Left ventricle myocardium superior (tissue), 1 donor: ENCODE measurements around the gene TREH. TPM values are rescaled to one million over a fixed set of nuclear protein-coding genes. Genes with fewer than 3 reads are reported as not detected.
"Not testable (repeated sequence)": the region's sequence is repeated elsewhere in the genome, so short reads cannot be mapped to it uniquely, and the experiment has no call there.

ENCODE experiments used
- ATAC-seq: fragments of 200-7000 bp; cut with Tn5 transposase; one replicate; pipeline ENCODE4 v1.9.1; 2020; ENCODE audit warnings: mild to moderate bottlenecking, moderate library complexity
- DNase-seq: peaks from one replicate; pipeline ENCODE4 v3.0.0-alpha.2; 2020
- intact Hi-C: fragments of 100-400 bp; cut with micrococcal nuclease; formaldehyde crosslinking; loops from one replicate; pipeline ENCODE4 v1.11.0; 2022
- long read RNA-seq: library from polyadenylated mRNA; unstranded; transcript quantifications from one replicate; pipeline ENCODE4 v2.0.0, GENCODE V29; 2021
- total RNA-seq: library from RNA; stranded (reverse); fragmentation: NEBNext Ultra II Directional; extraction: Animal tissue kit (Norgen Biotek cat#: 25700); gene quantifications from one replicate; pipeline ENCODE4 v1.2.1, GENCODE V29; 2021
- donor health status: DM: no; HTN: yes; CAD: no; lungs with severe emphysema.

Gene TREH
- total RNA-seq = not detected
- long read RNA-seq = 0 reads

GRCh38 chr11:118679483-118679882 lies at the start of gene TREH:
Gene TREH (minus strand): TSS chr11:118679650. CDS start chr11:118679627, 23 bp downstream.
- no peak for DNase-seq
- peak; percentile 20 for ATAC-seq
- intact Hi-C loops = no loop called here

GRCh38 chr11:118728112-118728511 lies 48.7 kb upstream of the TREH start:
- intact Hi-C loops, DNase-seq: not testable (repeated sequence)

GRCh38 chr11:118727721-118728066 lies 48.2 kb upstream of the TREH start:
- ATAC-seq, intact Hi-C loops, DNase-seq: not testable (repeated sequence)

More at GRCh38 chr11:118728112-118728511, 48.7 kb upstream of the TREH start:
- ATAC-seq = not testable (repeated sequence)

- DNase-seq, ATAC-seq, intact Hi-C loops: not testable (repeated sequence)
Measured at GRCh38 chr11:118727001-118727720, 47.7 kb upstream of the TREH start.

- DNase-seq, intact Hi-C loops, ATAC-seq: not testable (repeated sequence)
Measured at GRCh38 chr11:118721478-118722015, 42.1 kb upstream of the TREH start.

GRCh38 chr11:118720740-118721139 lies 41.3 kb upstream of the TREH start:
- intact Hi-C loops, DNase-seq, ATAC-seq: not testable (repeated sequence)

GRCh38 chr11:118720078-118720477 lies 40.6 kb upstream of the TREH start:
- ATAC-seq, intact Hi-C loops, DNase-seq: not testable (repeated sequence)

- intact Hi-C loops, ATAC-seq, DNase-seq: not testable (repeated sequence)
Measured at GRCh38 chr11:118718562-118718961, 39.1 kb upstream of the TREH start.

- ATAC-seq, DNase-seq, intact Hi-C loops: not testable (repeated sequence)
Measured at GRCh38 chr11:118717733-118718132, 38.3 kb upstream of the TREH start.

GRCh38 chr11:118717221-118717620 lies 37.8 kb upstream of the TREH start:
- DNase-seq, ATAC-seq, intact Hi-C loops: not testable (repeated sequence)

GRCh38 chr11:118715837-118716260 lies 36.4 kb upstream of the TREH start:
- intact Hi-C loops = no loop called here
- no peak for DNase-seq
- ATAC-seq = no peak

GRCh38 chr11:118715245-118715831 lies 35.9 kb upstream of the TREH start:
- ATAC-seq (peak; percentile 21), DNase-seq (no peak)
- intact Hi-C loops = no loop called here

- intact Hi-C loops = no loop called here
- DNase-seq (no peak), ATAC-seq (no peak)
Measured at GRCh38 chr11:118714816-118715215, 35.4 kb upstream of the TREH start.

GRCh38 chr11:118714416-118714815 lies 35.0 kb upstream of the TREH start:
- DNase-seq, intact Hi-C loops, ATAC-seq: not testable (repeated sequence)

GRCh38 chr11:118708296-118708695 lies 28.8 kb upstream of the TREH start:
- intact Hi-C loops = no loop called here
- DNase-seq (no peak), ATAC-seq (no peak)

GRCh38 chr11:118706546-118706825 lies 27.0 kb upstream of the TREH start:
- ATAC-seq (no peak), DNase-seq (no peak)
- intact Hi-C loops = no loop called here

GRCh38 chr11:118705791-118706545 lies 26.5 kb upstream of the TREH start:
- no peak for ATAC-seq
- DNase-seq = no peak
- intact Hi-C loops = no loop called here

- DNase-seq (no peak), ATAC-seq (peak; percentile 51)
- intact Hi-C loops = no loop called here
Measured at GRCh38 chr11:118705111-118705741, 25.8 kb upstream of the TREH start.

GRCh38 chr11:118703563-118704106 lies 24.2 kb upstream of the TREH start:
- DNase-seq (no peak), ATAC-seq (peak; percentile 52)
- intact Hi-C loops = no loop called here
